ENCODE data around the gene MANSC4.

MANSC4 gene

DNA sequence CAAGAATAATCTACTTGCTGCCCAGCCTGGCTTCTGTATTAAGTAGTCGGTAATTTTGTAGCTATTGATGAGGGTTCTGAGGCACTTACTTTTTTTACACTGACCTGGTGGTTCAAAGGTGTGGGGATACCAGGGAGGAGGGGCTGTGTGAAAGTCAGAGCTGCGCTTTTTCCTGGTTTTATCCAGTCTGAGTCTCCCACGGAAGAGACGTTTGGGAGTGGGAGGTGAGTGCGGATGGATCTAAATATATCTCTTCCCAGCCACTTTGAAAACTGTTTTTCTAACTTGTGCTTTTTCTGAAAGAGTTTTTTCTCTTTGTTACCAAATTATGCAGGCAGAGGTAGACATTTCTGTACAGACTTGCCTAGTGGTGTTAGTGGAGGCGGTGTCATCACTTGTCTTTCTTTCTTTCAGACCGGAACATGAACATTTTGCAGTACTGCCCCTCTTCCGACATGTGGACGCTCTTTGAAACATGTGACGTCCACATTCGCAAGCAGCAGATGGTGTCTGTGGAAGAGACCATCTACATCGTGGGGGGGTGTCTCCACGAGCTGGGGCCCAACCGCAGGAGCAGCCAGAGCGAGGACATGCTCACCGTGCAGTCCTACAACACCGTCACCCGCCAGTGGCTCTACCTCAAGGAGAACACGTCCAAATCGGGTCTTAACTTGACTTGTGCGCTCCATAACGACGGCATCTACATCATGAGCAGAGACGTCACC is 17.4 kb upstream of the MANSC4 start:
- DNase-seq = no peak

DNA sequence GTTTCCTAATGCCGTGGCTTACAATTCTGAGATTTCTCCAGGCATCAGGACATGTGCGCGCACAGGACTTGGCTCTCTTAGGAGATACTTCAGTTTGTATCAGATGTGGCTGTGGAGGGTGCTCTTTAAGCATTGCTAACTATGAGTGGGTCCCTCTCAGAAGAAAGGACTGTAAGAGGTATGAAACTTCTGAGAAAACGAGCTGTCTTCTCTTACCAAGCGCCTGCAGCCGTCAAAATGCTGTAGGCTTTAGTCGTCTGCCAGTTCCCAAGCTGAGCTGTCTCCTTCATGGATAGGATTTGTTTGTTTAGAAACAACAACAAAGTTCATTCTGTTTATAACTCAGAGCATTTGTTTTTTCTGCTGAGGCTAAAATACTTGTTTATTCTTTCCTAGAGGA is 16.1 kb upstream of the MANSC4 start:
- no peak for DNase-seq

DNA sequence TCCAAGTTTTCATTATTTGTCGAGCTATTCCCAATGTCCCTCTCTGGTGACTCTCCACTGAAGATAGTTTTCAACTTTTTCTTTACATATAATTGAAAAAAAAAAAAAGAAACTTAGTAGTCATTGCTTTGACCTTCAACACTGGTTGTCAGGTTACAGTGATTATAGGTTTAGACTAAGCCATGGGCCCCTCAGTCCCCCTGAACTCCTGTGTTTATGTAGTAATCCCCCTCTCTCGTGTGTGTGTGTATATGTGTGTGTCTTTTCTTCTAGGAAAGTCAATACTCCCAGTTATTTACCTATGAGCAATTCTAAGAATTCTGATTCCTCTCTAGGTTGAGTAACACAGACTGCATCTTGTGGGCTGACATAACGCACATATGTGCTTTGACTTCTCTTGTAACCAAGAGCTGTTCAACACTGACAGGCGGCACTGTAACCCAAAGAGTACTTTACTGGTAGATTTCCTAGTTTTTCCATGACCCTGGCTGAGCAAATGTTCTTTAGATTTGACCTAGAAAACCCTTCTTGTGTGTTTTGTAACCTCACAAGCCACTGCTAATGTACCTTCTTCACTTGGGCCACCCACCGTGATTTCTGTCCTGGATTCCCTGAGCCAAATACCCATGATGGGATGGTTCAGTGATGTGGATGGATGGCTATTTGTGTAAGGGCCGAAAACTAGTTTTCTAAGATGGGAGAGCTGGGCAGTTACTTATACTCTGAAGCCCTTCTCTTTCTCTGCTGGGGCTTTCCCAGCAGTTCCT is 15.0 kb upstream of the MANSC4 start:
- no peak for DNase-seq

DNA sequence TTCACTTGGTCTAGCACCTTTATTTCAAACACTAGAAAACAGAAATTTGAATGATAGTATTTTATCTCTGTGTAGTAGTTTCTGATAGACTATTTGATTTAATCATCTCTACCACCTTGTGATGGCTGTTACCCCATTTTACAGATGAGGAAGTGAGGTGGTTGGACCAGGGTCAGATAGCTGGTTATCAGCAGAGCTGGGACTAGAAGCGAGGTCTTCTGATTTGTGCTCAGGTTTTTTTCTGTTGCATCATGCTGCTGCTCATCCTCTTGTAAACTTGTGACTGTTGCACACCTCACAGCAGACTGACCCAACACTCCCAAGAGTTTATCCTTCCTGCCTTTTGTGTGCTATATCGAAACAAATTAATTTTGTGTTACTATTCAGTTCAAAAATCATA is 10.1 kb upstream of the MANSC4 start:
- no peak for DNase-seq

DNA sequence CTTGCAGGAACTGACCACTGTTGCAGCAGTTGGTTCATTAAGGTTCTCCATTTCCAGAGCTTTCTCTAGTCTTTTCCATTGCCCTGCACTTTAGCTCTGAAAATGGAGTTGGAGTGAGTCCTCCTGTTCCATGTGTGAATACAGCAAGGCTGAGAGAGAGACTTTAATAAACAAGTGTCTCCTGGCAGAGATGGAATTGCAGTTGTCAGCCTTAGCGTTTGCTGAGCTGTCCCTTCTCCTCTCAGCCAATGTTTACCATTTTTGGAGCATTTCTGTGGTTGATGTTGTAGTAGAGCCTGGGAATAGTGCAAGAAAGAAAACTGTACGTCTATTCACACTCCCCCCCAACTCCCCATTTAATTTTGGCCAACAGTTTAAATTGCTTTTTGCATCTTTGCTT is 7.5 kb upstream of the MANSC4 start:
- DNase-seq = no peak

DNA sequence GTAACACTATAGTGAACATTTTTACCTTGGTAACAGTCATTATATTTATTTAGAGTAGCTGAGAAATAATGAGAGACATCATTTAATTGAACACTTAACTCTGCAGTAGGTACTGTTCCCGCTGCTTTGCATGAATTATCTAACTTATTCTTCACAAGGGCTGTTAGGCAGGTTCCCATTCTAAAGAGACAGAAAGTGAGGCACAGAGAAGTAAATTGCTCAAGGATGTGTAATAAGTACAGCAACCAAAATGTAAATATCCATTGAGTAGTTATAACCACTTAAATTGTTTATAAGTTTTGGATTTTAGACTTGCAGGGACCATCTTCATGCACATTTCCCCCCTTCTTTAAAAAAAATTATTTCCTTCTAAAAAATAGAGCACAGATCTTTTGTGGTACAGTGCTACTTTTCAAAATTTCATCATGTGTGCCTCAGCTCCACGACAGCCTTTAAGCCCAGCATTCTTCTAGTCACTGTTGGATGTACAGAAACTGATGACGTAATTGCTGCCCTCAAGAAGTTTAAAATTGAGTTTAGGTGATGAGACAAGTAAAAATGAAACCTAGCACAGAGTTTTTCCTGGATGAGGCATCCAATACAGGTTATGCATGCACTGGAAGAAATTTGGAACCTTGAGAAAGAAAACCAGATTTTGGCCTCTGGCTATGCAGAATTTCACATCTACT is 6.0 kb upstream of the MANSC4 start:
- DNase-seq = no peak

DNA sequence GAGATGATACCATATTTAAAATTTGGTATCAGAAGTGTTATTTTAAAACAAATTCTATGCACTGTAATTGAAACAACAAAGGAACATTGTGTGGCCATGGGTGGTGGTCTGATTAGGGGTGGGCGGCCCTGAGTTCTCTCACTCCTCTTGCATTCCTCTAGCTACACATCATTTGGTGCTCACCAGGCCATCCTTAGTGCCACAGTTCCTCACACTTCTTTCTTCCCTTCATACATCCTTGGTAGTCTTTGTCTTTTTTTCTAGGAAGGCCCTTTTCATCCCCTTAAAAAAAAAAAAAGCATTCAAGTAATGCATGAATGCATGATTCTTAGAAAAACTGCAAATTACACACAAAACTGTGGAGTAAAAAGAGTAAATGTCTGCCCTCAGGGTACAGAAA is 2.4 kb upstream of the MANSC4 start:
- DNase-seq = no peak

DNA sequence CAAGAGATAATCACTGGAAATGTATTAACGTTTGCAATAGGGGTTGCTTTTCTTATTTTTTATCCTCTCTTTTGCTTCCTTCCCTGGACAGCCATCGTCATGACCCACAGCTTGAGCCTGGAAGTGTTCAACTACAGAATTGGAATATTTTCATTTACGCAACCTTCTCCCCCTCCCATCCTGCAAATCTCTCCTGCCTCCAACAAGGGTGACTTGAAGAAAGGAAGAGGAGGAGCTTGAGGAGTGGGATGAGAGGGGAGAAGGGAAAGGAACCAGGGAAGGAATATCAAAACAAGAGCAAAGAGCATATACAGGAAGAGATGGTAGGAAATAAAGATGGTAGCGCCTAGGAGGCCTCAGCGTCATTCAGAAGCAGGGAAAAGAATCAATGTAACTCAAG is 1.6 kb upstream of the MANSC4 start:
- DNase-seq = peak in 1 of 14 donors; percentile 5

DNA sequence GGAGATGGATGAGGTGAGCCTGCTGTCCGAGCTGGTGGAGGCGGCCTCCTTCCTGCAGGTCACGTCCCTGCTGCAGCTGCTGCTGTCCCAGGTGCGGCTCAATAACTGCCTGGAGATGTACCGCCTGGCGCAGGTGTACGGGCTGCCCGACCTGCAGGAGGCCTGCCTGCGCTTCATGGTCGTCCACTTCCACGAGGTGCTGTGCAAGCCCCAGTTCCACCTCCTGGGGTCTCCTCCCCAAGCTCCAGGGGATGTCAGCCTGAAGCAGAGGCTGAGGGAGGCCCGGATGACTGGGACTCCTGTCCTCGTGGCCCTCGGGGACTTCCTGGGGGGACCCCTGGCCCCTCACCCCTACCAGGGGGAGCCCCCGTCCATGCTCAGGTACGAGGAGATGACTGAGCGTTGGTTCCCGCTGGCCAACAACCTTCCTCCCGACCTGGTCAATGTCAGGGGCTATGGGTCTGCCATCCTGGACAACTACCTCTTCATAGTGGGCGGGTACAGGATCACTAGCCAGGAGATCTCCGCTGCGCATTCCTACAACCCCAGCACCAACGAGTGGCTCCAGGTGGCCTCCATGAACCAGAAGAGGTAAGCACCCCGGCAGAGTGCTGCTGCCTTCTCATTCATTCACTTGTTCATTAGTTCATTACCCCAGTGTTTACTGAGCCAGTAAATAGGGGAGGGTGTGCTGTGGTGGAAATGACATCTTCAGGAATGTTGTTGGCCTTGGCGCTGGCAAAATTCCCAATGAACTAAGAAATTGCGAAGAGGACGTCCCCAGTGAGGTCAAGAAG is 774 bp upstream of the MANSC4 start:
- peak in 8 of 14 donors; percentile 39 to 73 (median 52) for DNase-seq

DNA sequence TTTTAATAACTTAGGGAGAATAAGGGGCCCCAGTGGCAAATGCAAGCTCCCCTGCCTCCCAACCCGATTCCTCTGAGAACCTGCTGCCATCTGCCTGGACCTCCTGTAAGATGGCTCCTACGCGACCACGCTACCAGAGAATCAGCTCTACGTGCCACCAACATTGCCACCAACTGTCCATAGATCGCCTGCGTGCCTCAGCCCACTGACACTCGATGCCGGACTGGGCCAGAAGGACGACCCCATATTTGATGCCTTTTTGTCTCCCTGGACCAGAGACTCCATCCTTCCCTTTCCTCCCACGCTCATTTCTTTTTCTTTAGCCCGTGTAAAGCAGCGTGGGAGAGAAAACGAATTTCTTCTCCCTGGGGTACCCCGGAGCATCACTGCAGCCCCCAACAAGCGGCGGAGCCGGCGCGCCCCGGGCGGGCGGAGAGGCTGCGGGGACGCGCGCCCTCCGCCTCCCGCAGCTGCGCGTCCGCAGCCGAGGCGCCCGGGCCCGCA is 568 bp downstream of the MANSC4 start:
- peak in 12 of 14 donors; percentile 33 to 77 (median 58) for DNase-seq

DNA sequence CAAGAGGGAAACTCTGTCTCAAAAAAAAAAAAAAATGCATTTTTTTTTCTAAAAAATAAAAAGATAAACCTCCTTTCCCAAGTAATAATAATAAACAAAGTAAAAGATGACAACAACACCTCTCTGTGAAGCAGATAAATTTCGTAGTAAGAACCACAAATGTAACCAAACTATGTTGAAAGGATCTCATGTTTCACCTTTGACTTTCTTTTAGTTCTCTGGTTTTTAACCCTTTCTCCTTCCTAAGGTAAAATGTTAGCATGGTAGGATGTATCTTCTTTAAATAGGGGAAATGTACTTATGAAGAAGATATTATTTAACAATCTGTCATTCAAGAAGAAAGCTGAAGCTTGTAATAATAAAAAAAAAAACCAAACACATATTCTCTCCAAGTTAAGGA is 1.8 kb downstream of the MANSC4 start:
- no peak for DNase-seq

DNA sequence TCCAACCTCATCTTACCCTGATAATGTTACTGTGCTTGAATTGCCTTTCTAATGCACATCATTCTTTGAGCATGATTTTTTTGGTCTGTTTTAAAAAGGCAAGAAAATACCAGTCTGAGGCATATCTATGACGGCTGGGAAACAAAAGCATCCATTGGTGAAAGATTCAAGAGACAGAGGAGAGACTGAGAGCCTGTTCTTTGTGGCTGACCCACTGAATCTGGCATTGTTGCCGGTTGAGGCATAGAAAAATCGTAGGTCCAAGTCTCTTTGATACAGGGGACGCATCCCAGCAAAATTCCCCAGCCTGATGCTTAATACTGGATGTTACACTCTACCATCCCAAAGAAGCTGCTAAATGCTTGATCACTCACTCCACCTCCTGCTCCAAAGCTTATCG is 2.9 kb downstream of the MANSC4 start:
- peak in 8 of 14 donors; percentile 7 to 38 (median 20) for DNase-seq

DNA sequence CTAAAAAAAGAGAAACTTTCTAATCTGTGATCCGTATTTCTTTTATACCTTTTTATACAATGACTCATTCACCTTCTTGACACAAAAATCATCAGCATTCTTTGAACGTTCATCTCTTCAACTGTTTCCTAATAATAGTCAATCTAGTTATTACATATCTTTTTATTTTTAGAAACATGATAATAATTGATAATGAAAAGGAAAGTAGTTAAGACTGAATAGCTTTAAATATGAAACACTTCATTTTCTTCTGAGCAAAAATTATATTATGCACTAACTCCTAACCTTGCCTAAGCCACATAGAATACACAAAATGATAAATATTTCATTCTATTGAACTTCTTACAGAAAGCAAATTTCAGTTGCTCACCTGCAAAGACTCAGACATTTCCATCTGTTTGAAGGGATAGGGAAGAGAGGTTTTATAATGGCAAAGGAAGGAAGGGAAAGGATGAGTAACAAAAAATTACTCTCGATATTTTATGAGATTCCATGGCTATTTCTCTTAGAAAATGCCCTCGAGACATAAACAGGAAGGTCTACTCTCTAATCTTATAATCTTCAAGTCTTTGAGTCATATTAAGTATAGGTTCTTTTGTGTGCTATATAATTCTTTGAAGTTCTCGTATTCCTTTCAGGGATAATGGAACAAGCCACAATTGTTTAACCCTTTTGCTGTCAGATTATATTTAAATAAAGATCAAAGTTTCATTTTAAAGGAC is 7.5 kb downstream of the MANSC4 start:
- DNase-seq = no peak

DNA sequence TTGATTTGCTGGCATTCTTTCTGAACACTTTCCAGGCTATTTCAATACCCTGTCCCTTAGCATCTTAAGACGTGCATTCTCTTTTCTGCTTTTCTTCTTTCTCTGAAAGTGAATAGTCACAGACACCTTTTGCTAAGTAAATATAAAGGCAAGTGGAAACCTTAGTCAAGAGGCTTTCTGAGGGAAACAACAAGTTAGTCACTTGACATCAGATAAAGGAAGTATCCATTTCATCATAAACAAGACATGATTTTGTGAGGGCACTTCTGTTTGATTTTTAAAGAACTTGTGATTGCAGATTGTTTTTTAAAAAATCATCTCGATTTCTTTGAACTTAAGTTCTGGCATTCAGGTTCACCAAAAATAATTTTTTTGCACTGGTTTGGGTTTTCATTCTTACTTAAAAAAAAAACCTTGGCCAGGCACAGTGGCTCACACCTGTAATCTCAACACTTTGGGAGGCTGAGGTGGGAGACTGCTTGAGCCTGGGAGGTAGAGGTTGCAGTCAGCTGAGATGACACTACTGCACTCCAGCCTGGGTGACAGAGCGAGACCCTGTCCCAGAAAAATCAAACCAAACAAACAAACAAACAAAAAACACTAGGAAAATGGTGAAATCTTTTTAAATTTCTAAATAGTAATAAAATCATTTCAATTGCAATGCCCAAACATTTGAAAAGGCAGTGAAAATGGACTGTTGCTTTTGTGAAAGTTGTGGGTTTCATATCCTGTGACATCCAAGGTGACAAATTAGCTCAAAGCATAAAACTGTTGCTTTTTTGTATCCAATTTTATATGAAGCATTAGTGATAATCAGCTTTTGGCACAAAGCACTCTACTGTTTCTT is 8.3 kb downstream of the MANSC4 start:
- no peak for DNase-seq

DNA sequence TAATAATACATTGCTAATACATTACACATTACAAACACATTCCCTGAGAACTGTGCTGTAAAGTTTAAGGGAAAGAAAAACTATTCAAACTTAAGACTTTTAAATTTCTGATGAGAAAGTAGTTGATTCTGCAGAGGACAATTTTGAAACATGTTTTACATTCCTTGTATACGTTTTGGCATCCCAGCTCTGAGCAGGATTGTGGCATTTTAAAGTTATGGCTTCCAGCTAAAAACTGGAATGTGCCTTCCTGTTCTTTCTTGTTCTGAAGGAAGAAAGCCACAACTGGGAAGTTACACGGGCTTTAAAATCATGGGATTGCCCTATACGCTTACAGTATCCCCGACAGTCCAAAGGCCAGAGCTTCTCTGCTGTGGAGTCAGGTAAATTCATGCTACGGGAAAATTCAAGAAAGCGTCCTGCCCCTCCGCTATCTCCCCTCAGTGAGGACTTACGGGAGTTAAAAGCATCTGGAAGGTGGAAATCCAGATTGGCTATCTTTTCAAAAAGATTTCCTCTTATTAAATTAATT is 10.8 kb downstream of the MANSC4 start:
- DNase-seq = no peak

DNA sequence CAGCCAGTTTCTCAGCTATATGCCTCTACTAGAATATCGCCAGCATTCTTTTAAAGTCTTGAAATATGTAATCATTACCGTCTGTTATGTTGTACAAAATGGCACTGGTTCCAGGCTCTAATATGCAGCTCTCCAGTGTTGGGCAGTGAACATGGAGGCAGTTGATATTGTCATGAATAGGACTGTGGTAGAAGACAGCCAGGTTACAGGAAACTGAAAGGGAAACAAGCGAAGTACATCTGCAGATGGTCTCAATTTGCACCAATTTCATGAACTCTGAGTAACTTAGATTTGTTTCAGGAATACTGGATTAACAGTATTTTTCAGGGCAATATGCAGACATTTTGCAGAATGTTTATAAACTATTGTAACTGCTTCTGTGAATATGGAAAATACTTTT is 13.4 kb downstream of the MANSC4 start:
- DNase-seq = no peak

DNA sequence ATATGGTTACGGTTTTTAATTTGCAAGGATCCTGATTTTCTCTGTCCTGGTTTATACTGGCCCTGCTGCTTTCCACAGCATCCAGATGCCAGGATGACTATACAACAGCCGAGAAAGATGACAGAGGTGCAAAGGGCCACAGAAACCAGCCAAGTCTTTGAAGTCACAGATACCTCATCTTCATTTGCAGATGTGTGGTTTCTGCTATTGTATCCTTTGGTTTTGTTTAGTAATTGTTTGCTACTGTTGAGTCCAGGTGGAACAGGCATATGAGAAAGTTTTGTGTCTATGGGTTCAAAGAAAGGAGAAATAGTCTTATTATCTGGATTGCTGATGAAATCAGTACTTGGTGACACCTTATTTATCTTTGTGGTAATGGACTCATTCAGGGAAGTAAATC is 17.3 kb downstream of the MANSC4 start:
- no peak for DNase-seq

DNA sequence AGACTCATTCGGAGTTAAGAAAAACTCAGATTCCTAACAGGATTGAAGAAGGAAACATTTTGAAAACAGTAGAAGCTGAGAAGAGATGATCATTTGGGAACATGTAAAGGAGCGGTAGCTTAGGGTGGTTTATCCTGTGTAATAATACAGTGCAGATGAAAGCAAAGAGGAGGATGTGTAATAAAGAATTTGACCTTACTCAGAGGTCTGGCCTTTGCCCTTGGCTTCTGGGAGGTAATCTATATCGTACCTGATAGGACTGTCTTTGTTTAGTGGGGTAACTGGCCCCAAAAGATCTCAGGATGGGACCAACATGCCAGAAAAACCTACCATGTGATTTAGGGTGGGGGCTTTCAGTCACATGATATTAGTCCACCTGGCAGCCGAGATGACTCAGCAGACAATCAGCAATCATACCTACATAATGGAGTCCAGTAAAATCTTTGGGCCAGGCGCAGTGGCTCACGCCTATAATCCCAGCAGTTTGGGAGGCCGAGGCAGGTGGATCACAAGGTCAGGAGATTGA is 23.3 kb downstream of the MANSC4 start:
- DNase-seq = no peak

DNA sequence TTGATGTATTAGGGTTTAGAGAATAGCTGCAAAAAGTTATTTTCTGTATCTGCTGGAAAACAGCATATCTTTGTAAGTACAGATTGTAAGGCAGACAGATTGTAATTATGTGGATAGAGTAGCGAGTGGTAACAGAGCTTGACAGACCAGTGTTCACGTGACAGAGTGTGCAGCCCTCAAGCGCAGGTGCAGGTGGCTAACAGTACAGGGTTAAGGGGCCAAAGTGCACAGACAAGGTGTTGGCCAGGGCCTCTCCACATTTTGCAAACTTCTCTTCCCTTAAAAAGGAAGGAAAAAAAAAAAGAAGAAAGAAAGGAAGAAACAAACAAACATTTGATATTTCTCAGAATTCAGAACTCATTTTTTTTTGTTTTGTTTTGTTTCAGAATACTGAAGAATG is 25.2 kb downstream of the MANSC4 start:
- DNase-seq = no peak

DNA sequence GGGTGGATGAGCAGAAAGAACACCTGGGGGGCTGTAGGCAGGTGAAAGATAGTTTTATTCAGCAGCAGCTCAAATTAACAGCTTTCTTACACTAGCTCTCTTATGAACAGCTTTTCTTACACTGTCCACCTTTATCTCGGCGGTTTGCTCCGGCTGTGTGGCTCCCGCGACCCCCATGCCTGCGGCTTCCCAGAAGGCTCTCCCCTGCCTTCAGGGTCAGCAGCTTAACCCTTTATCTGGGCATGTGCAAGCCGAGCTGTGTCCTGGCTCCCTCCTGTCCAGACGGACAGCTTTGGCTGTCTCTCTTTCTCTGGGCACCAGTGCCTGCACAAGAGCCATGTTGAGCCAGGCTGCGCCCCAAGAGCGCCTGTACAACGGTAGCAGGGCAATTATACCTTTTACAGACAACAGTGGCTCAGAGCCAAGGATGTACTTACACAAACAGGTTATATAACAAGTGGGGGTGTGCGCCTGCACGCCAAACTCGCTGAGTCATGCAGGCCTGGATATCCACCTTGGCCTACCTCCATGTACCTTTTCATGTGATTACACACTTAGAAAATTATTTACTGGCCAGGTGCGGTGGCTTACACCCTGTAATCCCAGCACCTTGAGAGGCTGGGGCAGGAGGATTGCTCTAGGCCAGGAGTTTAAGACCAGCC is 28.5 kb downstream of the MANSC4 start:
- peak in 1 of 14 donors; percentile 47 for DNase-seq
